ENCODE data around the gene ZNF175. TPM values are rescaled to one million over a fixed set of nuclear protein-coding genes. Genes with fewer than 3 reads are reported as not detected.

The ZNF175 gene
- polyA plus RNA-seq, 1 of the 3 experiments (the other 2 are of a cell fraction): 3.1 TPM

DNA sequence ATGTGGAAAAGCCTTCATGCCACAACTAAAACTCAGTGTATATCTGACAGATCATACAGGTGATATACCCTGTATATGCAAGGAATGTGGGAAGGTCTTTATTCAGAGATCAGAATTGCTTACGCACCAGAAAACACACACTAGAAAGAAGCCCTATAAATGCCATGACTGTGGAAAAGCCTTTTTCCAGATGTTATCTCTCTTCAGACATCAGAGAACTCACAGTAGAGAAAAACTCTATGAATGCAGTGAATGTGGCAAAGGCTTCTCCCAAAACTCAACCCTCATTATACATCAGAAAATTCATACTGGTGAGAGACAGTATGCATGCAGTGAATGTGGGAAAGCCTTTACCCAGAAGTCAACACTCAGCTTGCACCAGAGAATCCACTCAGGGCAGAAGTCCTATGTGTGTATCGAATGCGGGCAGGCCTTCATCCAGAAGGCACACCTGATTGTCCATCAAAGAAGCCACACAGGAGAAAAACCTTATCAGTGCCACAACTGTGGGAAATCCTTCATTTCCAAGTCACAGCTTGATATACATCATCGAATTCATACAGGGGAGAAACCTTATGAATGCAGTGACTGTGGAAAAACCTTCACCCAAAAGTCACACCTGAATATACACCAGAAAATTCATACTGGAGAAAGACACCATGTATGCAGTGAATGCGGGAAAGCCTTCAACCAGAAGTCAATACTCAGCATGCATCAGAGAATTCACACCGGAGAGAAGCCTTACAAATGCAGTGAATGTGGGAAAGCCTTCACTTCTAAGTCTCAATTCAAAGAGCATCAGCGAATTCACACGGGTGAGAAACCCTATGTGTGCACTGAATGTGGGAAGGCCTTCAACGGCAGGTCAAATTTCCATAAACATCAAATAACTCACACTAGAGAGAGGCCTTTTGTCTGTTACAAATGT is 16.4 kb downstream of the ZNF175 start:
- TF ChIP-seq GABPA (IDR thresholded peaks at IDR 0.05; ENCODE audit: low read depth): no peak
- no peak for TF ChIP-seq RAD21 (IDR thresholded peaks at IDR 0.05; ENCODE audit: low read length)
- TF ChIP-seq, protein P1, sequence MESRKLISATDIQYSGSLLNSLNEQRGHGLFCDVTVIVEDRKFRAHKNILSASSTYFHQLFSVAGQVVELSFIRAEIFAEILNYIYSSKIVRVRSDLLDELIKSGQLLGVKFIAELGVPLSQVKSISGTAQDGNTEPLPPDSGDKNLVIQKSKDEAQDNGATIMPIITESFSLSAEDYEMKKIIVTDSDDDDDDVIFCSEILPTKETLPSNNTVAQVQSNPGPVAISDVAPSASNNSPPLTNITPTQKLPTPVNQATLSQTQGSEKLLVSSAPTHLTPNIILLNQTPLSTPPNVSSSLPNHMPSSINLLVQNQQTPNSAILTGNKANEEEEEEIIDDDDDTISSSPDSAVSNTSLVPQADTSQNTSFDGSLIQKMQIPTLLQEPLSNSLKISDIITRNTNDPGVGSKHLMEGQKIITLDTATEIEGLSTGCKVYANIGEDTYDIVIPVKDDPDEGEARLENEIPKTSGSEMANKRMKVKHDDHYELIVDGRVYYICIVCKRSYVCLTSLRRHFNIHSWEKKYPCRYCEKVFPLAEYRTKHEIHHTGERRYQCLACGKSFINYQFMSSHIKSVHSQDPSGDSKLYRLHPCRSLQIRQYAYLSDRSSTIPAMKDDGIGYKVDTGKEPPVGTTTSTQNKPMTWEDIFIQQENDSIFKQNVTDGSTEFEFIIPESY (IDR thresholded peaks at IDR 0.05; ENCODE audit: borderline replicate concordance, low read depth): no peak
- no peak for TF ChIP-seq RCOR1 (IDR thresholded peaks at IDR 0.05; ENCODE audit: low read length)
- no peak for TF ChIP-seq NFIC (IDR thresholded peaks at IDR 0.05; ENCODE audit: borderline replicate concordance)
- TF ChIP-seq POLR2AphosphoS5 (IDR thresholded peaks at IDR 0.05; ENCODE audit: low read depth, low read length): no peak
- TF ChIP-seq SIN3A (IDR thresholded peaks at IDR 0.05; ENCODE audit: borderline replicate concordance, low read depth, low read length): no peak
- TF ChIP-seq FOXJ3 (CRISPR knock-in tag; IDR thresholded peaks at IDR 0.05): no peak
- TF ChIP-seq TCF12 (IDR thresholded peaks at IDR 0.05): no peak
- TF ChIP-seq, protein P2, sequence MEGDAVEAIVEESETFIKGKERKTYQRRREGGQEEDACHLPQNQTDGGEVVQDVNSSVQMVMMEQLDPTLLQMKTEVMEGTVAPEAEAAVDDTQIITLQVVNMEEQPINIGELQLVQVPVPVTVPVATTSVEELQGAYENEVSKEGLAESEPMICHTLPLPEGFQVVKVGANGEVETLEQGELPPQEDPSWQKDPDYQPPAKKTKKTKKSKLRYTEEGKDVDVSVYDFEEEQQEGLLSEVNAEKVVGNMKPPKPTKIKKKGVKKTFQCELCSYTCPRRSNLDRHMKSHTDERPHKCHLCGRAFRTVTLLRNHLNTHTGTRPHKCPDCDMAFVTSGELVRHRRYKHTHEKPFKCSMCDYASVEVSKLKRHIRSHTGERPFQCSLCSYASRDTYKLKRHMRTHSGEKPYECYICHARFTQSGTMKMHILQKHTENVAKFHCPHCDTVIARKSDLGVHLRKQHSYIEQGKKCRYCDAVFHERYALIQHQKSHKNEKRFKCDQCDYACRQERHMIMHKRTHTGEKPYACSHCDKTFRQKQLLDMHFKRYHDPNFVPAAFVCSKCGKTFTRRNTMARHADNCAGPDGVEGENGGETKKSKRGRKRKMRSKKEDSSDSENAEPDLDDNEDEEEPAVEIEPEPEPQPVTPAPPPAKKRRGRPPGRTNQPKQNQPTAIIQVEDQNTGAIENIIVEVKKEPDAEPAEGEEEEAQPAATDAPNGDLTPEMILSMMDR (IDR thresholded peaks at IDR 0.05): no peak
- TF ChIP-seq, protein P3, sequence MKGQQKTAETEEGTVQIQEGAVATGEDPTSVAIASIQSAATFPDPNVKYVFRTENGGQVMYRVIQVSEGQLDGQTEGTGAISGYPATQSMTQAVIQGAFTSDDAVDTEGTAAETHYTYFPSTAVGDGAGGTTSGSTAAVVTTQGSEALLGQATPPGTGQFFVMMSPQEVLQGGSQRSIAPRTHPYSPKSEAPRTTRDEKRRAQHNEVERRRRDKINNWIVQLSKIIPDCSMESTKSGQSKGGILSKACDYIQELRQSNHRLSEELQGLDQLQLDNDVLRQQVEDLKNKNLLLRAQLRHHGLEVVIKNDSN (IDR thresholded peaks at IDR 0.05; ENCODE audit: borderline replicate concordance, low read depth): no peak
- TF ChIP-seq ELF1 (IDR thresholded peaks at IDR 0.05): no peak
- Histone ChIP-seq H3K36me3 (replicated peaks in 1 of 2; ENCODE audit: control insufficient read depth in 1 of 2, insufficient read depth in 2 of 2, low read length in 1 of 2) (peaks cover 50 to 73% of the 10 kb centered on the region in 2 experiments), H3K9me3 (0 out of 2 replicates have a peak, but pooled peaks cover 9% of the 10 kb centered on the region), H3K27me3 (ENCODE audit: insufficient read depth) (no peaks in the 10 kb centered on the region), H3K9ac (no peak overlapping the region), H3K4me2 (no peak overlapping the region), H3F3A (replicated peaks; ENCODE audit: insufficient read depth) (no peaks in the 10 kb centered on the region), H3K9me2 (no peaks in the 10 kb centered on the region), H3K4me3 (ENCODE audit: low read depth in 2 of 2, low read length in 1 of 2) (peak overlapping the region in 1 of 2 experiments; percentile 4; a peak in 1 of 4 replicates), H2AFZ (ENCODE audit: low read depth) (no peak overlapping the region), H4K20me1 (ENCODE audit: insufficient read depth) (no peaks in the 10 kb centered on the region), H3K79me2 (ENCODE audit: insufficient read depth) (no peaks in the 10 kb centered on the region), H3K4me1 (ENCODE audit: control insufficient read depth in 1 of 2, insufficient read depth in 2 of 2, low read depth in 1 of 2, low read length in 1 of 2) (no peaks in the 10 kb centered on the region), H3K27ac (ENCODE audit: low read depth in 2 of 2, low read length in 1 of 2) (no peak overlapping the region)
- DNase-seq: no peak
- ChIA-PET CTCF (no interaction called here), POLR2A (no interaction called here)
- WGBS (ENCODE audit: low lambda C conversion rate): 92% methylated on average over 8 of the region's 9 CpGs

DNA sequence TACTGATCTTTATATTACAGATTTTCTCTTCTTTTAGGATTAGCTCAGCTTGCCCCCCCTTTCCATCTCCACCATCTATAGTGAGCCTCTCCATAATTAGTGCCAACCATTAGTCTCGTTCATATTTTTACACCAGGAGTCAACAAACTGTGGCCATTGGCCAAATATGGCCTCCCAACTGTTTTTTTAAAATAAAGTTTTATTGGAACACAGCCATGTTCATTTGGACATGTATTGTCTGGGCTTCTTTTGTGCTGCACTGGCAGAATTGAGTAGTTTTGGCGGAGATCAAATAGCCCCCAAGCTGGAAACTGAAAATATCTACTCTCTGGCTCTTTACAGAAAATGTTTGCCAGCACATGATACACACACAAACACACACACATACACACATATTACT is 18.4 kb downstream of the ZNF175 start:
- peaks cover 34 to 53% of the 10 kb centered on the region in 2 experiments for H3K36me3 ChIP-seq (replicated peaks in 1 of 2; ENCODE audit: control insufficient read depth in 1 of 2, insufficient read depth in 2 of 2, low read length in 1 of 2)
- H3K4me2 ChIP-seq: no peak overlapping the region
- H3K4me3 ChIP-seq (ENCODE audit: low read depth in 2 of 2, low read length in 1 of 2): no peak overlapping the region
- H3F3A ChIP-seq (replicated peaks; ENCODE audit: insufficient read depth): no peaks in the 10 kb centered on the region
- POLR2A ChIA-PET: no interaction called here
- no peaks in the 10 kb centered on the region for H4K20me1 ChIP-seq (ENCODE audit: insufficient read depth)
- H2AFZ ChIP-seq (ENCODE audit: low read depth): no peak overlapping the region
- WGBS (ENCODE audit: low lambda C conversion rate): 89% methylated on average over 2 of the region's 2 CpGs
- H3K9me2 ChIP-seq: no peaks in the 10 kb centered on the region
- H3K9me3 ChIP-seq: 0 out of 2 replicates have a peak, but pooled peaks cover 9% of the 10 kb centered on the region
- no peak overlapping the region for H3K9ac ChIP-seq
- H3K79me2 ChIP-seq (ENCODE audit: insufficient read depth): no peaks in the 10 kb centered on the region
- no peaks in the 10 kb centered on the region for H3K27me3 ChIP-seq (ENCODE audit: insufficient read depth)
- no peak for DNase-seq
- TF ChIP-seq MEF2A (IDR thresholded peaks at IDR 0.05; ENCODE audit: borderline replicate concordance, low read depth) (no peak), TCF12 (IDR thresholded peaks at IDR 0.05) (no peak), MXI1 (IDR thresholded peaks at IDR 0.05; ENCODE audit: low read depth, low read length) (no peak)
- TF ChIP-seq, protein P1 (IDR thresholded peaks at IDR 0.05; ENCODE audit: borderline replicate concordance, low read depth): no peak
- TF ChIP-seq, protein P4, sequence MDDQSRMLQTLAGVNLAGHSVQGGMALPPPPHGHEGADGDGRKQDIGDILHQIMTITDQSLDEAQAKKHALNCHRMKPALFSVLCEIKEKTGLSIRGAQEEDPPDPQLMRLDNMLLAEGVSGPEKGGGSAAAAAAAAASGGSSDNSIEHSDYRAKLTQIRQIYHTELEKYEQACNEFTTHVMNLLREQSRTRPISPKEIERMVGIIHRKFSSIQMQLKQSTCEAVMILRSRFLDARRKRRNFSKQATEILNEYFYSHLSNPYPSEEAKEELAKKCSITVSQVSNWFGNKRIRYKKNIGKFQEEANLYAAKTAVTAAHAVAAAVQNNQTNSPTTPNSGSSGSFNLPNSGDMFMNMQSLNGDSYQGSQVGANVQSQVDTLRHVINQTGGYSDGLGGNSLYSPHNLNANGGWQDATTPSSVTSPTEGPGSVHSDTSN (IDR thresholded peaks at IDR 0.05): no peak
- peaks cover 0 to 11% of the 10 kb centered on the region in 2 experiments; a peak in 1 of 4 replicates for H3K4me1 ChIP-seq (ENCODE audit: control insufficient read depth in 1 of 2, insufficient read depth in 2 of 2, low read depth in 1 of 2, low read length in 1 of 2)
- H3K27ac ChIP-seq (ENCODE audit: low read depth in 2 of 2, low read length in 1 of 2): no peak overlapping the region
- CTCF ChIA-PET: no interaction called here

Data from SK-N-SH (cell line).